HuH-7 (cell line): ENCODE results near the gene IGSF11.

ENCODE experiments used
- DNase-seq: peaks from one replicate; pipeline ENCODE4 v3.0.0; 2011; ENCODE audit warnings: low spot score

The IGSF11 gene

DNA sequence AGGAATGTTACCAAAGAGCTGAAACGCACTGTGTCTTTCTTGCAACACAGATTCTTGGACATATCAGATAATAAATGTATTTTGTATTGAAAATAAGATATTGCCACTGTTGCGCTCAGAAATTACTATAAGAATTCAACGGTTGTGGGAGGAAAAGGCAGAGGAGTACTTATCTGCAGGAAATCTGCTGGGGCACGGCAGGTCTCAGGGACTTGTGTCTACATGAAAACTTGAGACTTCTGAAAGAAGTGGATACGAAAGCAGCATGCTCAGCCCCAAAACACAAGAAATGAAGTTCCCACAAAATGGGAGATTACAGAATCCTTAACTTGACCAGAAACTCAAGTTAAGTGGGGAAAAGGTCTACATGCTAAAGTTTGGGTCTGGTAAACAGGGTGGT lies 86.5 kb downstream of the IGSF11 start:
- no peak for DNase-seq

DNA sequence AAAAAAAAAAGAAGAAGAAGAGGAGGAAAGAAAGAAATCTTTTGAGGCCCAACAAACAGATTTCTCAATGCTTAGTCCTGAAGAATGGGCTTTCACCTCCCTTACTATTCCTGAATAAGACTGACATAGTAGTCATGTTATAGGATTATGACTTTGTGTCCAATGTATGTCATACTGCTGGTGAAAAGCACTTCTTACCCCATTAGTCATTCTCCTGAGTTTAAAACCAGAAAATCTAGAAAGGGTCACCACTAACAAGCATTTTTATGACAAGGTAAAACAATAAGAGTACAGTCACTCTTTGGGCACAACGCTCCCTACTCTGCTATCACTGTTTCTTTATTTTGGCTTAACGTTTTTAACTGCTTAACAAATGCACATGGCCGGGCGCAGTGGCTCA lies 88.2 kb downstream of the IGSF11 start:
- DNase-seq: no peak

DNA sequence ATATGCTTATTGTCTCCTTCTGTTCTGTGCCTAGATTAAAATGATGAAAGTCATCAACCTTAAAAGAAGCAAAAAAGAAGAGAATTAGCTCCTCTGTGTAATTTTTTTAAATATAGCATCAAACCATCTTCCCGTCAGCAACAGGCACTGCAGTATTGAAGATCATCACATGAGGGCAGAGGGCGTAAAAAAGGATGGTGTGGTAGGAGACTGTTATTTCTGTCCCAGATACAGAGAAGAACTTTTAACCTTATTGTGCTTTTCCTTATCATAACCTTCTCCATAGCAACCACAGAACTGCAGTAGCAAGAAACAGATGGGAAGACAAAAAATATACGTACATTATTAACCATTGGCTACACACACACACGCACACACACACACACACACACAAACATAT lies 88.8 kb downstream of the IGSF11 start:
- no peak for DNase-seq

DNA sequence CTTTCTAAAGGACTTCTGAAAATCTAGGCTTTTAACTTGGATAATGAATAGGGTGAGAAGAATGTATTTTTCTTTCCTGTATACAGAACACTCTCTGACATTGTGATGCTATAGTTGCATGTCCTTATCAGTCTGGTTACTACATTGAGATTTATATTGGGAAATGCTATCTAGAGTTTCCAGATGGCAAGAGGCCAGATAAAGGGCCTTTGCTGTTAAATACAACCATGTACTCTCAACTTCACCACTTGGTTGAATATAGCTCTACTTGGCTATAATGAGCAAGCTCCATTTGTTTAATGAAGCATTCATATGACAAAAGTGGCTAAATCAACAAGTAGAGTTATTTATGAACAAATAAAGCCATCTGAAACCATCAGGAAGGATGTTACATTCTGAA lies 91.0 kb downstream of the IGSF11 start:
- DNase-seq: no peak

DNA sequence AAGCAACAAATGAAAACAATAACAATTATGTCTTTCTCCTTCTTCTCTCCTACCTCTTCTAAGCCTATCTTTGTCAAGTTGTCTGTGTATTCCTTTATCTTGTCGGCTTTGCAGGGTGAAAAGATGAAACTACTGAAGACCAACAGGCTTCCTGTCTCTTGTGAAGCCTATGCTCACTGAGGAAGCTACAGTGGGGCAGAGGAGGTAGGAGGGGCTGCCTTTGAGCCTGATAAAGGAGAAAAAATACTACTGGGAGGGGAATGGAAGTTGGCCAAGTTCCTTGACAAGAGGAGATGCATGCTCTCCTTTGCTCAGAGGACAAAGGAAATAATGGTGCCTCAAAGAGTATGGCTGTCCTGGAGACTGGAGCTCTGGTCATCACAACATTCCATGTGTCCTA lies 92.0 kb downstream of the IGSF11 start:
- DNase-seq: no peak

DNA sequence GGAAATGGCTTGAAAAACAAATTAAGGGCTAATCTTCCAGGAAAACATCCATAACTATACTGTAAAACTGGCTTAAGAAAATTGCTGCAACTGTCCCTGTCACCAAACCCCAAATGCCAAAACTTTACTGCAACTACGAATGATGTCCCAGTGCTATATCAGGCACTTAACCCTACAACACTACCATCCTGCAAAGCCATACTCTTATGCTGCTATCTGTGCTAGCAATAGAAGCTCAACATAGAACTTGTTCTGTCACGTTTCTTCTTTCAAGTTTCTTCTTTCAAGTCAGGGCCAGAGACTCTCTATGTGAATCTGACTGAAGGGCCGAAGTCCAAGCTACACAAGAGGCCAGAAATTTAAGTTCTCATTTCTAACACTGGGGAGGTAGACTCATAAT lies 92.5 kb downstream of the IGSF11 start:
- DNase-seq: no peak

DNA sequence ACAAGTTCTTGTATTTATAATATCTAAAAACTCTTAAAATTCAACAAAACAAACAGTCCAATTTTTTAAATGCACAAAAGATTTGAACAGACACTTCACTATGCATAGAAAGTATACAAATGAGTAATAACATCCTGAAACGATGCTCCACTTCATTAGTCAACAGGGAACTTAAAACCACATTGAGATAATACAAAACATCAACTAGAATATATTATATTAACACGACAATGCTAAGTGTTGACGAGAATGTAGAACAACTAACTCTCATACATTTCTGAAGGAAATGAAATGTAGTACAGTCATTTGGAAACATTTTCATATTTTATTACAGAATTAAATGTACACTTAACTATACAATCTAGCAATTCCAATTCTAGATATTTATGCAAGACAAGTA lies 93.4 kb downstream of the IGSF11 start:
- no peak for DNase-seq

DNA sequence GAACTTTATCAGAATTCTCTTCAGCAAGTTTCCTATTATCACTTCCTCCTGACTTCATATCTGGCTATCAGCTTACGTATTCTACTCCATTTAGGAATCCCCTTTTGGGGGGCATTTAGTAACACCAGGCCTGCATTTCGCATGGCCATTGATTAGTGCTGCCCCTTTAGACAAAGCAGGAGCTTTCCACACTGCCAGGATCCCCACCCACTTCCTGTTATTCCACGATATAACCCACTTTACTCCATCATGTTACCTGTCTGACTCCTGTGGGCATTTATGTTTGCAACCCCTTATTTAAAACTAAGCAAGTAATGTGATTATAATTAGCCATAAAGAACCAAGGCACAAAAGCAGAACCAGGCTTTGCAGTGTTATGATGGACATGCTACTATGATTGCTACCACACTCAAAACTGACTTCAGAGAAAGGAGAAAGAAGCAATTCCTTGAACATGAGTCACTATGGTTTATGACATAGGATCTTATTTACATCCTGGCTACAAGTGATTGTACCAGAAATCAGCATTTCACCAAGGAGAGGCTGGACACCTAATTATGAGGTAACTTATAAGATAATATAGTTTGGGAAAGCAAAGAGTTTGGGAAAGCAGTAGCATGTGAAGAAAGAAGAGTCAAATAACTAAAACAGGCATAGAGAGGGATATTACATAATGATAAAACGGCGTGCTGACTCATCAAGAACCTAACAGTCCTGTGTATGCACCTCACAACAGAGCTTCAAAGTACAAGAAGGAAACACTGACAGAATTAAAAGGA lies 96.3 kb downstream of the IGSF11 start:
- no peak for DNase-seq

DNA sequence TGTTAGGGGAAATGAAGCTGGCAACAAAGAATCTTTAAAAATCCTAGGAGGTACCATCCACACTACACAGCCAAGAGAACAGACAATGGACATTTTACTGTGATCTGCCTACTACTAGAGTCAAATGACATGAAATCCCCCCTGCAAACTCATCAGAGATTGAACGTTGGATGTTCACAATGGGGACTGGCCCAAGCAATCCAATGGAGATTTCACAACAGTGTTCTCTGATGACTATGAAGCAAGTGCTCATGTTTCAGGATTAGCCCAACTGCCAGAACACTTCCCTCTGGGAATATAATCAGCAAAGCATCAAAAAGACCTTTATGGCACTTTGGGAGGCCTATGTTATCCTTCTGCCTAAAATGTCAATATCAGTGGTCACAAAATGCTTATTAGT lies 97.8 kb downstream of the IGSF11 start:
- no peak for DNase-seq

DNA sequence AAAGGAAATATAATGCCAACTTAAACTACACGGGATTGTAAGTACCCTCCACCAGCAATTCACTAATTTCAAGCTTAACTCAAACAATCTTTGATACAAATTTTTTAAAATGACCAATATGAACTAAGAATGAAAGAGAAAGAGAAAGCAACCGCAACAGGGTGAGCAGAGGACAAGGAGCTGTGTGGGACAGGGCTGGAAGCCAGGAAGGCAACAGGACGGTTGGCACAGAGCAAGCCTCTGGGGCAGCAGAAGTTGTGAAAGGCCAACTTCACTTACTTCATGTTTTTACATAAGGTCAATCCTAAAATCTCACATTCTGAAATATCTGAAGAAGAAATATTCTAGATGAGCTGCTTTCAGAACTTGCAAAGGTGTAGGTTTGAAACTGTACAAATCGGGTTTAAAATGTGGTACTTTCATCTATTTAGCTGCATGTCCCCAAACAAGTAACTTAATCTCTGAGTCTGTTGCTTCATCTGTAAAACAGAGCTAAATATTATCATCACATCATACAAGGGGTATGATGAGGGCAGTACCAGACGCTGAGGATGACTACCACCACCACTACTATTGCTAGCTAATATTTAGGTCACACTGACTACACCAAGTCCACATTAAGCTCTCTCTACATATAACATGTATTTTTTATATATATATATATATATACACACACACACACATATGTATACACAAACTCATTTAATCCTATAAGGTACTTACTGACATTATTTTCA lies 101.7 kb downstream of the IGSF11 start:
- no peak for DNase-seq

DNA sequence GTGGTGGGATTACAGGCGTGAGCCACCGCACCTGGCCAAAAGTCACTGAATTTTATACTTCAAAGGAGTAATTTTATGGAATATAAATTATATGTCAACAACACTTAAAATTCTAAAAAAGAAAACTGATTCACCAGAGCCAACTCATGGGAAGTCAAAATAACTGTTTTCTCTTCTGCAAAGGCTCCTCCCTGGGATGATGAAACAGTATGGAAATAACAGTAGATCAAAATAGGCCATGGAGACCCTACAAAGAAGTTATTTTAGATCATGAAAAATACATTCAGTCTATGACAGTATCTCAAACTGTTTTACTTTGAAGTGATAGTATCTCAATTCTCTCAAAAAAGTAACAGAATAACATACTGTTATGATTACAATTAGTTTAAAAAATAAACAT lies 102.7 kb downstream of the IGSF11 start:
- DNase-seq: no peak

DNA sequence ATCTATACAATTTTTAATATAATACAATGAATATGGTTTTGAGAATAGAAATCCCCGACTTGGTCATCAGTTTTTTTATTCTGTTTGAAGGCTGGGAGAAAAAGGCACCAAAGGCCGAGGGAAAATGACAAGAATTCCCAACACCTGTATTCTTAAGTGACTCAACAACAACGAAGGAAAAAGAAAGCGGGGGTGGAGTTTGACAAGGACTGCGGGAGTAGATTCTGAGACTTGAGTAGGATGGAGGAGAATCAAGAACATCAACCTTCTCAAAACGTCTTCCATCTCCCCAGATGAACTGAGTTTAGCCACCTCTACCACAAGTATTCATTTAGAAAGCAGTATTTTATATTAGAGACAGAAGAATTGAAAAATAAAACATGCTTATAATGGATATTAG lies 107.2 kb downstream of the IGSF11 start:
- no peak for DNase-seq

DNA sequence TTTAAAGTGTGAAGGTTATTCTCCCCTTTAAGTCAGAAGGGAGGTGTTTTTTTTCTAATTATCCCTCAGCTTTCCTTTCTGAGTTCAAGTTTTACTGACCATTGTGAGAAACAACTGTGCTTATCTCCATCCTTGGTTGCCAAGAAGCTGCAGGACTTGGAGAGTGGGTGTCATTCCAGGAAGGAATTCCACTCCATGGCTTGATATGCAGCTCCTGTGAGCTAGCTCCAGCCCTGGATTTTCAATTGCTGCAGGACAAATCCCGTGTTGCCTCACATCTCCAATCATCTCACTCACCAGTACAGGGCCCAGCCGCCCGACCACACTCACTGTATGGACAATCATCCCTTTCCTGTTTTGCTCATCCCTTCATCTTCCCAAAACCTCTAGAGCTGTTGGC lies 122.5 kb downstream of the IGSF11 start:
- DNase-seq: no peak

DNA sequence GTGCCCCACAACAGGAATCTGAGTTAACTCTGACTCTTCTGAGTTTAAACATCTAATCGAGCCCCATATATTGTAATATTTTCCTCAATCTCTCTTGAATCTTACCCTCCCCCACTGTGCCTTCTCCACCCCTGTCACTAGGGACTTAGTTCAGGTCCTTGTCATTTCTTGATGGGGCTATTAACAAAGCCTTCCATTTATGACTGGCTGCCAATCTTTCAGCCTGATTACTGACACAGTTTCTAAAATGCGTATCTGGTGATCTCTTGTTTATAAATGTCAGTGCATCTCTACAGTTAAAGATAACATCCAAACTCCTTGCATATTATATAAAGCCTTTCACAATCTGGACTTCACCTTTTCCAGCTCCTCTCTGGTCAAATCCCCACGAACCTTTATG lies 124.3 kb downstream of the IGSF11 start:
- no peak for DNase-seq

DNA sequence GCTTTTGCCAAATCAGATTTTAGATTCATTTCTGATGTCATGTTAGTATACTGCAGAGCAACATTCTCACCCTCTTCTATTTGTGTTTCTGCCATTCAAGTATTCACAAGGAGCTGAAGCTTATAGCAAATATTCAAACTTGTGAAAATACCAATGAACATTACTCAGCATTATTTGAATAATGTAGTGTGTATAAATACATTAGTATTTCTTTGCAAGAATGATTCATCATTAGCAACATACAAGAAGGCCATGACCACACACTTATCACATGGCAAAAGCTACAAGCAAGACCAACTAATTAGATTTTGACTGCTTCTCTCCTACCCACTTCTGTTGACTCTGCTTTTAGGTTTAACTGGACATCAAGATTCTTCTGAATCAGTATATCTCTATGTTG lies 124.9 kb downstream of the IGSF11 start:
- DNase-seq: no peak

DNA sequence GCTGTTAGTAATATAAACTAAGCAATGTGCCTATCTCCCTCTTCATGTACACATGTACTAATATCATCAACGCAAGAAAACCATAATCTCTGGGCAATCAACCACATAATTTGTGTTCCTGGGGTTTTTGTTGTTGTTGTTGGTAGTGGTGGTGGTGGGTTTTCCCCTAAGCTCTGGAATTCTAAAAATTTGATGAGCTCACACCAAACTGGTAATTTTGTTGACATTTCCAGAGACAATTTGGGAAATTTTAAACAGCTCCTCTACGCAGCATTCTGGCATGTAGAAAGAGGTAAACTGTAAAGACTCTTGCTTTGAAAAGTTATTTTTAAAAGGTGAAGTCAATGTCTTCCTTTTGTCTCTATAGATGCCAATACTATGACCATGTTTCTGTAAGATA lies 126.7 kb downstream of the IGSF11 start:
- DNase-seq: no peak

DNA sequence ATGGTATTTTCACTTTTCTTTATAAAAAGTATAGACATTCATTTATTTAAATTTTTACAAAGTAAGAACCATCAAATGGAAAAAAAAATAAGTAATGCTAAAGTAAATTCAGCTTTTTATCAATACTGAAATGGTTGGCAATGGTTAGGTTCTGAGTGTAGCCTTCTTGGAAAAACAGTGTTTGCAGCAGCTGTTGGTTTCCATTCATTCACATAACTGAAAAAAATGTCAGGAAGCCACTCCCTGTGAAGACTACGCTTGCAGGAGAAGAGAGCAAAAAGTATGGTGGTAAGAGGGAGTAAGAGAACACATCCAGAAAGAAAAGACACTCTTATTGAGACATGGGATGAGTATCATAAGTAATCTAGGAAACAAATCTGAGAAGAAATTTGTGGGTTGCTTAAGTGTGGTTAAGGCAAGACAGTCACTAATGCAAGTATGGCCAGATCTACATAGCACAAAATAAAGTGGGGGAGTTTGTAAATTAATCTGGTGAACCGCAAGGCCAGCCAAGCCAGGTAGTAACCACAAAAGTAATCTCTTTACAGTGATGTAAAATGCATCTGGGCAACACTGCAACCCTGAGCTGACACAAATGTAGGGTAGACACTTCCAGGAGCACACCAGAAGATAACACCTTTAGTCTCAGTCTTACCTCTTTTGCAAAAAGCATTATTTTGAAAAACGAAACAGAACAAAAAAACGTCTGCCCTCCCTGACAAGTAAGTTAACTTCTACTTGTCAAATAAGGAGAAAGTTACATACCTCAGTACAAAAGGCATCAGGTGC lies 133.7 kb downstream of the IGSF11 start:
- DNase-seq: no peak

DNA sequence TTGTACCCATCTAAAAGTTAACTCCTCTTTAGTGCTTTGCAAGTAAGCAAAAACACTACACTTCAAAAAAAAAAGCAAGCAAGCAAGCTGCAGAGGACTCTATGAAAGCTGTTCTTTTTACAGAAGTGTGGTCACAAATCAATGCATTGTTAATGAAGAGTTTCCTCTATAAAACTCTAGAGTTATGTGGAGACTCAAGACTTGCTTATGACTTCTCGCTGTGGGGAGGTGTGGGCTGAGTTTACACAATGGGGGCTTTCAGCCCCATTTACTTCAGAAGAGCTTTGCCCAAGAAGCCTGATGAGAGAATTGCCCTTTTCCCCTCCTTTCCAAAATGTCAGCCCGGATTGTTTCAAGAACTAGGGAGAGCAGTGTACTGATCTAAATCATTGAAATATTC lies 144.4 kb downstream of the IGSF11 start:
- DNase-seq: no peak

DNA sequence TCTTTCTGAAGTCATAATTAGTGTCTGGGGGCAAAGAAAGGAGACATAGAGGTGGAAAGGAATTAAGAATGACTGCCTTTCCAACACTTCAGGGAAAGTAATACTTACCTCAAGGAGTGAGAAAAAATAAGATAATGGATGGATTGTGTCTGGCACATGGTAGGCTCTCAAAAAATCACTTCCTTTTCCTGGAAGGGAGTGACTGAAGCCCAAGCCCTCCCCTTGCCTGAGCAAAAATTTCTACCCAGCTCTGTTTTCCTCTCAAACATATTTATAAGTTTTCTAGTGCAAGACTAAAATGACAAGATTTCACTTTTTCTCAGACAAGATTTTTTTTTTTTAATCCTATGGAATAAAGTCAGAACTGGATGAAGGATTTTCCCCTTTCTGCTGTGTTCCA lies 145.0 kb downstream of the IGSF11 start:
- no peak for DNase-seq

DNA sequence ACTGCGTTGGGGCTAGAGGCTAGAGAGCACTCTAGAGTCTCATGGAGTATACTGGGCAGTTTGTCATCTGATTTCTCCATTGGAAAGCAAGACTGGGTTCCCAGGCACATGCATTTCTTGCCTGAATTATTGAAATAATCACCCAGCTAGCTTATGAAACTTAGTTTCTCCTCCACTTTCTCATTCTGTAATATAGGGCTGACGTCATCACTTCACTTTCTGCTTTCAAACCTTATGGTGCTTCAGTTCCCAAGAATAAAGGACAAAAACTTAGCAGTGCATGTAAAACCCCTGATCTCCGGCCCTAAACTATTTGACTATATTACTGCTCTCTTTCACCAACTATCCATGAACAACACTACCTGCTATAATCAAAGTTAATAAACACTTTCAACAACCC lies 147.9 kb downstream of the IGSF11 start:
- DNase-seq: no peak

DNA sequence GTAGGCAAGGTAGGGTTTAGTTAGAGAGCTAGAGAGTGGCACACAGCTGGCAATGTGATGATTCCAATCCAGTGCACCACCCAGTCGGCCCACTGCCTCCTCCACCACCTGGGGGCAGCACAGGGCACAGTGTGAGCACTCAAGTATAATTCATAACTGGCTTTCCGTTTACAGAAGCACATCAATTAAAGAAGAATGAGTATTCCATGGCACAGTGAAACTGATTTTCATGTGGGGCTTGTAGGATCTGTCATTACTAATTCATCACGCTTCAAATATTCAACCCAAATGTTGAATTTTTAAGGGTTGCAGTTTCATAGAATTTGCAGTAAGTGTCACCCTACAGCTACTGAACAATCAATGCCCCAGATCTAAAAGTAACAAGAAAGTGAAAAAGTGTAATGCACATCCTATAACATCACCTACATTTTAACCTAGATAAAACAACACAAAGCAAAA lies 149.9 kb downstream of the IGSF11 start:
- peak; percentile 41 for DNase-seq

DNA sequence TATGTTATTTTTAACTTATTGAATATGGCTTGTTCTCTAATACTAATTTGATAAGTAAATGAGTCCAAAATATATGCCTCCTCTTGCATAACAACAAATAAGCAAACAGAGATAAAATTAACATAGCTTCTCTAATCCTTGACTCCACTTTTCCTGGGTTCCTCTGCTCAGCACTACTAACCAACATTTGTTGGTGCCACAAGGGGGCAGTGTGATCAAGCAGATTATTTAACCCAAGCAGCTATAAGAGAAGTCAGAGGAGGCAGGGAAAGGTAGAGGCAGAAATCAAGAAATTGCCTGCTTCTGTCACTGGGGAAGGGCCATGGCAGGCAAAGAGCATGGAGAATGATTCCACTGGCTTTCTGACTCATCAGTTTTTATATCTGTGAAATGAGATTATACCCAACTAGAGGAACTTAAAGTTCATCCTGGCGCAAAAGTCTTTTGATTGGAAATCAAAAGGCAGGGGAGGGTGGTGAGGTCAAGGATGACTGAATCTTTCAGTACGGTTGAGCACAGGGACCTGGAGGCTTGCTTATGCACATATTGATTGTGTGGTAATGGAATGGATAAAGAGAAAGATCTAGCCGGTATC lies 152.2 kb downstream of the IGSF11 start:
- peak; percentile 37 for DNase-seq

DNA sequence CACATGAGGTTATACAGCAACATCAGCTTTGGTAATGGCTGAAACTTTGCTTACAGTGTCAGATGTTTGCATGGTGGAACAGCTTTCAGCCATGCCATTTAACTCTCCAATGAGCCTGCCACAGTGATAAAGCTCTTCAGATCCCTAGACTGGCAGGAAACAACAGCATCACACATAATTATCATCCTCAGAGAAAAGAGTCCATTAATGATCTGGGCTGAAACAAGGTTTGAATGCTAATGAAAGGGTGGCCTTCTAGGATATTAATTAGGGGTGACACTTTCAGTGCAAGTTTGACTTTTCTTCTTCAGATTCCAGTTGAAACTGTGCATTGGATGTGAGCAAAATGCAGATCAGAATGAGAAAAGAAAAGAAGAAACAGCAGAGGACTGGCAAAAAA lies 166.6 kb downstream of the IGSF11 start:
- no peak for DNase-seq
